Transverse colon (tissue), 3 donors: ENCODE data around the gene CSNK1E.

Source experiments
- CTCF ChIP-seq, 5 experiments: fragments of 200-600 bp in 3 of 5; fragments of 450-650 bp in 2 of 5; sonication (generic) in 3 of 5; IDR thresholded peaks; 1 replicate in 2 of 5; 2 replicates in 3 of 5; pipeline ENCODE4 v1.5.1; 2016 to 2017; ENCODE audit warnings: antibody characterized with exemption in 5 of 5, inconsistent platforms in 3 of 5, mild to moderate bottlenecking in 2 of 5, moderate library complexity in 1 of 5
- EP300 ChIP-seq: sonication (generic); formaldehyde crosslinking; IDR thresholded peaks from one replicate; pipeline ENCODE4 v1.6.1; 2017; ENCODE audit warnings: antibody characterized with exemption, low read depth
- POLR2A ChIP-seq: fragments of 450-650 bp; IDR thresholded peaks from one replicate; pipeline ENCODE4 v1.6.1; 2016; ENCODE audit warnings: antibody characterized with exemption, mild to moderate bottlenecking, moderate library complexity

GRCh38 chr22:38289583-38290082, 27.6 kb downstream of the CSNK1E start:
- TF ChIP-seq EP300 (no peak), CTCF (IDR thresholded peaks at IDR 0.05) (no peak), POLR2A (no peak)
